Measurements from ENCODE around the gene EIF4A2. TPM values are rescaled to one million over a fixed set of nuclear protein-coding genes. Genes with fewer than 3 reads are reported as not detected.
A peak's percentile ranks its signal among the peaks of the same experiment; 100 is the strongest.

Gene EIF4A2
- total and polyA plus RNA-seq, 10 of the 15 experiments (the other 5 are each of a cell fraction or from before 2014, with no cell fraction given): 154 to 680 (median 259) TPM

DNA sequence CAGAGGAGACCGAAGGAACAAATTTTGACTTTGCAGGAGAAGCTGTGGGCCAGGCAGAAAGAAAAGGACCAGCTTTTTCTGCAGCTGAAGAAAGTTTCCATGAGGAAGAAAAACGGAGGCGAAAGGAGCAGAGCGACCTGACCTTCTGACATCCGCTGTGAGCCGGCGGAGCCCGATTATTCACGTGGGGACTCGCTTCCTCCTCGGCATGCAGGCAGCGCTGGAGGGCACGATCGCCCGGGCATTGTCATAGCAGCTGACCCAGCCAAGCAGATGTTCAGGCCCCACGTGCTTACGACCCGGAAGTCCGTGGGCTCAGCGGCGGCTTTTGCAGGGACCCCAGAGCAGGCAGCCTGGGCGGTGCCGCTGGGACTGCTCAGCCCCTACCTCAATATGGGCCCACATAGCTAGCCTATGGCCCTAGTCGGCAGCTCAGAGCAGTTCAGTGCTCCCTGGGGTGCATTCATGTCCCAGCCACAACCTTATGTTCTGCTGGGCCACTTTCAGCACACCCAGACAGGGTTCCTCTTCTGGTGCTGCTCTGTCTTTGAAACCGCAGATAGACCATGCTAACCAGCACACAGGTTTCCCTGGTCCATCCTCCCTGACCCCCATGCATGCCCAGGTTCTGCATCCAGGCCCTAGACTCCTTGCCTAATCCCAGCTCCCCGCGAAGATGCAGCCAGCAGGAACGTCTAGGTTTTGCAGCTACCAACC lies 10.5 kb upstream of the EIF4A2 start (continued):
- TF ChIP-seq RBBP5 (conservative IDR thresholded peaks at IDR 0.05) (no peak), SIX5 (IDR thresholded peaks at IDR 0.05; ENCODE audit: low read depth, low read length, severe bottlenecking) (no peak), SREBF1 (IDR thresholded peaks at IDR 0.05; ENCODE audit: low read length) (no peak), TCF12 (IDR thresholded peaks at IDR 0.05; ENCODE audit: low read depth, low read length) (peak; percentile 66; the same call in 1 of the 2 replicates), RAD21 (IDR thresholded peaks at IDR 0.05; ENCODE audit: insufficient read depth, low read depth, low read length) (no peak), ZBED1 (IDR thresholded peaks at IDR 0.05; ENCODE audit: borderline replicate concordance) (no peak), ZNF622 (IDR thresholded peaks at IDR 0.05) (no peak), GATAD2B (conservative IDR thresholded peaks at IDR 0.05; ENCODE audit: low read depth) (0 out of 2 replicates have a peak, but pooled peaks have one; percentile 44), RAD51 (IDR thresholded peaks at IDR 0.05) (peak; percentile 77), MYC (IDR thresholded peaks at IDR 0.05; ENCODE audit: insufficient read depth, insufficient read length, insufficient replicate concordance, low read length, severe bottlenecking) (peak; percentile 58), TBL1XR1 (IDR thresholded peaks at IDR 0.05; ENCODE audit: low read depth, low read length) (0 out of 2 replicates have a peak, but pooled peaks have one; percentile 15), RFX5 (IDR thresholded peaks at IDR 0.05; ENCODE audit: low read depth, low read length) (no peak)
- TF ChIP-seq, protein P1, sequence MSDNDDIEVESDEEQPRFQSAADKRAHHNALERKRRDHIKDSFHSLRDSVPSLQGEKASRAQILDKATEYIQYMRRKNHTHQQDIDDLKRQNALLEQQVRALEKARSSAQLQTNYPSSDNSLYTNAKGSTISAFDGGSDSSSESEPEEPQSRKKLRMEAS (IDR thresholded peaks at IDR 0.05; ENCODE audit: low read depth, low read length): peak; percentile 77
- TF ChIP-seq, protein P2, sequence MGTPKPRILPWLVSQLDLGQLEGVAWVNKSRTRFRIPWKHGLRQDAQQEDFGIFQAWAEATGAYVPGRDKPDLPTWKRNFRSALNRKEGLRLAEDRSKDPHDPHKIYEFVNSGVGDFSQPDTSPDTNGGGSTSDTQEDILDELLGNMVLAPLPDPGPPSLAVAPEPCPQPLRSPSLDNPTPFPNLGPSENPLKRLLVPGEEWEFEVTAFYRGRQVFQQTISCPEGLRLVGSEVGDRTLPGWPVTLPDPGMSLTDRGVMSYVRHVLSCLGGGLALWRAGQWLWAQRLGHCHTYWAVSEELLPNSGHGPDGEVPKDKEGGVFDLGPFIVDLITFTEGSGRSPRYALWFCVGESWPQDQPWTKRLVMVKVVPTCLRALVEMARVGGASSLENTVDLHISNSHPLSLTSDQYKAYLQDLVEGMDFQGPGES (IDR thresholded peaks at IDR 0.05): no peak
- TF ChIP-seq, protein P3, sequence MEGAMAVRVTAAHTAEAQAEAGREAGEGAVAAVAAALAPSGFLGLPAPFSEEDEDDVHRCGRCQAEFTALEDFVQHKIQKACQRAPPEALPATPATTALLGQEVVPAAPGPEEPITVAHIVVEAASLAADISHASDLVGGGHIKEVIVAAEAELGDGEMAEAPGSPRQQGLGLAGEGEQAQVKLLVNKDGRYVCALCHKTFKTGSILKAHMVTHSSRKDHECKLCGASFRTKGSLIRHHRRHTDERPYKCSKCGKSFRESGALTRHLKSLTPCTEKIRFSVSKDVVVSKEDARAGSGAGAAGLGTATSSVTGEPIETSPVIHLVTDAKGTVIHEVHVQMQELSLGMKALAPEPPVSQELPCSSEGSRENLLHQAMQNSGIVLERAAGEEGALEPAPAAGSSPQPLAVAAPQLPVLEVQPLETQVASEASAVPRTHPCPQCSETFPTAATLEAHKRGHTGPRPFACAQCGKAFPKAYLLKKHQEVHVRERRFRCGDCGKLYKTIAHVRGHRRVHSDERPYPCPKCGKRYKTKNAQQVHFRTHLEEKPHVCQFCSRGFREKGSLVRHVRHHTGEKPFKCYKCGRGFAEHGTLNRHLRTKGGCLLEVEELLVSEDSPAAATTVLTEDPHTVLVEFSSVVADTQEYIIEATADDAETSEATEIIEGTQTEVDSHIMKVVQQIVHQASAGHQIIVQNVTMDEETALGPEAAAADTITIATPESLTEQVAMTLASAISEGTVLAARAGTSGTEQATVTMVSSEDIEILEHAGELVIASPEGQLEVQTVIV (IDR thresholded peaks at IDR 0.05; ENCODE audit: borderline replicate concordance, partially characterized antibody): no peak
- TF ChIP-seq, protein P4, sequence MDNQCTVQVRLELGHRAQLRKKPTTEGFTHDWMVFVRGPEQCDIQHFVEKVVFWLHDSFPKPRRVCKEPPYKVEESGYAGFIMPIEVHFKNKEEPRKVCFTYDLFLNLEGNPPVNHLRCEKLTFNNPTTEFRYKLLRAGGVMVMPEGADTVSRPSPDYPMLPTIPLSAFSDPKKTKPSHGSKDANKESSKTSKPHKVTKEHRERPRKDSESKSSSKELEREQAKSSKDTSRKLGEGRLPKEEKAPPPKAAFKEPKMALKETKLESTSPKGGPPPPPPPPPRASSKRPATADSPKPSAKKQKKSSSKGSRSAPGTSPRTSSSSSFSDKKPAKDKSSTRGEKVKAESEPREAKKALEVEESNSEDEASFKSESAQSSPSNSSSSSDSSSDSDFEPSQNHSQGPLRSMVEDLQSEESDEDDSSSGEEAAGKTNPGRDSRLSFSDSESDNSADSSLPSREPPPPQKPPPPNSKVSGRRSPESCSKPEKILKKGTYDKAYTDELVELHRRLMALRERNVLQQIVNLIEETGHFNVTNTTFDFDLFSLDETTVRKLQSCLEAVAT (IDR thresholded peaks at IDR 0.05): no peak
- TF ChIP-seq, protein P5, sequence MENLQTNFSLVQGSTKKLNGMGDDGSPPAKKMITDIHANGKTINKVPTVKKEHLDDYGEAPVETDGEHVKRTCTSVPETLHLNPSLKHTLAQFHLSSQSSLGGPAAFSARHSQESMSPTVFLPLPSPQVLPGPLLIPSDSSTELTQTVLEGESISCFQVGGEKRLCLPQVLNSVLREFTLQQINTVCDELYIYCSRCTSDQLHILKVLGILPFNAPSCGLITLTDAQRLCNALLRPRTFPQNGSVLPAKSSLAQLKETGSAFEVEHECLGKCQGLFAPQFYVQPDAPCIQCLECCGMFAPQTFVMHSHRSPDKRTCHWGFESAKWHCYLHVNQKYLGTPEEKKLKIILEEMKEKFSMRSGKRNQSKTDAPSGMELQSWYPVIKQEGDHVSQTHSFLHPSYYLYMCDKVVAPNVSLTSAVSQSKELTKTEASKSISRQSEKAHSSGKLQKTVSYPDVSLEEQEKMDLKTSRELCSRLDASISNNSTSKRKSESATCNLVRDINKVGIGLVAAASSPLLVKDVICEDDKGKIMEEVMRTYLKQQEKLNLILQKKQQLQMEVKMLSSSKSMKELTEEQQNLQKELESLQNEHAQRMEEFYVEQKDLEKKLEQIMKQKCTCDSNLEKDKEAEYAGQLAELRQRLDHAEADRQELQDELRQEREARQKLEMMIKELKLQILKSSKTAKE (IDR thresholded peaks at IDR 0.05; ENCODE audit: low read depth, poor library complexity, severe bottlenecking): no peak
- TF ChIP-seq, protein P6, sequence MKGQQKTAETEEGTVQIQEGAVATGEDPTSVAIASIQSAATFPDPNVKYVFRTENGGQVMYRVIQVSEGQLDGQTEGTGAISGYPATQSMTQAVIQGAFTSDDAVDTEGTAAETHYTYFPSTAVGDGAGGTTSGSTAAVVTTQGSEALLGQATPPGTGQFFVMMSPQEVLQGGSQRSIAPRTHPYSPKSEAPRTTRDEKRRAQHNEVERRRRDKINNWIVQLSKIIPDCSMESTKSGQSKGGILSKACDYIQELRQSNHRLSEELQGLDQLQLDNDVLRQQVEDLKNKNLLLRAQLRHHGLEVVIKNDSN (IDR thresholded peaks at IDR 0.05; ENCODE audit: borderline replicate concordance, extremely low read length, insufficient read depth, low read depth, low read length): peak; percentile 51

Measured in GM12878 (cell line).